GF-D8 (cell line): ENCODE results near the gene NISCH.

ENCODE experiments used
- DNase-seq: peaks from one replicate; lab custom pipeline; 2025; lab: John Stamatoyannopoulos, UW

The NISCH gene

GRCh38 chr3:52539010-52539653, 83.7 kb downstream of the NISCH start:
- DNase-seq, result peak; percentile 7

- DNase-seq, result no peak
Measured at GRCh38 chr3:52541050-52541449, 85.6 kb downstream of the NISCH start.
